SK-N-SH treated with all-trans-retinoic acid at 6 μM for 48 hours (cell line): ENCODE results near the gene USP49.

ENCODE experiments used
- ATAC-seq: fragments of 200-7000 bp; cut with Tn5 transposase; 3 replicates; pipeline ENCODE4 v1.9.1; 2020; ENCODE audit warnings: mild to moderate bottlenecking, moderate library complexity
- ARNTL ChIP-seq: fragments of 450-650 bp; formaldehyde crosslinking; IDR thresholded peaks from 2 replicates; pipeline ENCODE4 v1.5.0; 2020; ENCODE audit warnings: low read depth, mild to moderate bottlenecking, moderate library complexity, borderline replicate concordance
- BACH2 ChIP-seq: fragments of 250-450 bp; sonication (Bioruptor Pico); IDR thresholded peaks from 2 replicates; pipeline ENCODE4 v1.9.0; 2021; ENCODE audit warnings: mild to moderate bottlenecking, borderline replicate concordance
- CREB5 ChIP-seq: fragments of 250-450 bp; sonication (Bioruptor Pico); IDR thresholded peaks from 2 replicates; pipeline ENCODE4 v1.5.1; 2020; ENCODE audit warnings: low read depth, mild to moderate bottlenecking, moderate library complexity
- CSDC2 ChIP-seq: fragments of 250-450 bp; sonication (Bioruptor Pico); IDR thresholded peaks from 2 replicates; pipeline ENCODE4 v1.5.0; 2020; ENCODE audit warnings: mild to moderate bottlenecking, moderate library complexity
- CSRNP3 ChIP-seq: fragments of 250-450 bp; sonication (Bioruptor Pico); IDR thresholded peaks from 2 replicates; pipeline ENCODE4 v1.5.1; 2021; ENCODE audit warnings: mild to moderate bottlenecking, moderate library complexity
- ESRRG ChIP-seq: fragments of 250-450 bp; sonication (Bioruptor Pico); IDR thresholded peaks from 2 replicates; pipeline ENCODE4 v1.6.1; 2021; ENCODE audit warnings: mild to moderate bottlenecking
- GLIS3 ChIP-seq: fragments of 250-450 bp; sonication (Bioruptor Pico); IDR thresholded peaks from 2 replicates; pipeline ENCODE4 v1.5.0; 2020; ENCODE audit warnings: mild to moderate bottlenecking, moderate library complexity
- ISL1 ChIP-seq: fragments of 250-450 bp; sonication (Bioruptor Pico); IDR thresholded peaks from 2 replicates; pipeline ENCODE4 v2.1.2; 2022; ENCODE audit warnings: mild to moderate bottlenecking, moderate library complexity
- OSR1 ChIP-seq: fragments of 250-450 bp; sonication (Bioruptor Pico); IDR thresholded peaks from 2 replicates; pipeline ENCODE4 v1.8.0; 2022; ENCODE audit warnings: moderate library complexity, mild to moderate bottlenecking, inconsistent platforms
- PATZ1 ChIP-seq: fragments of 250-450 bp; sonication (Bioruptor Pico); IDR thresholded peaks from 2 replicates; pipeline ENCODE4 v1.8.0; 2020; ENCODE audit warnings: mild to moderate bottlenecking, moderate library complexity, borderline replicate concordance
- POU6F1 ChIP-seq: fragments of 250-450 bp; sonication (Bioruptor Pico); IDR thresholded peaks from 2 replicates; pipeline ENCODE4 v1.8.0; 2021; ENCODE audit warnings: low read depth, mild to moderate bottlenecking, moderate library complexity, borderline replicate concordance
- PPARA ChIP-seq: fragments of 250-450 bp; sonication (Bioruptor Pico); IDR thresholded peaks from 2 replicates; pipeline ENCODE4 v1.5.0; 2020; ENCODE audit warnings: mild to moderate bottlenecking, borderline replicate concordance
- RARB ChIP-seq: fragments of 250-450 bp; sonication (Bioruptor Pico); IDR thresholded peaks from 2 replicates; pipeline ENCODE4 v1.8.0; 2021; ENCODE audit warnings: mild to moderate bottlenecking, moderate library complexity
- SNAI2 ChIP-seq: fragments of 250-450 bp; sonication (Bioruptor Pico); IDR thresholded peaks from 2 replicates; pipeline ENCODE4 v1.5.0; 2020; ENCODE audit warnings: mild to moderate bottlenecking, moderate library complexity
- TCF4 ChIP-seq: fragments of 250-450 bp; sonication (Bioruptor Pico); IDR thresholded peaks from 2 replicates; pipeline ENCODE4 v1.8.0; 2021; ENCODE audit warnings: mild to moderate bottlenecking, moderate library complexity, borderline replicate concordance
- TOX ChIP-seq: fragments of 250-450 bp; sonication (Bioruptor Pico); IDR thresholded peaks from 2 replicates; pipeline ENCODE4 v1.8.0; 2021; ENCODE audit warnings: mild to moderate bottlenecking, moderate library complexity, borderline replicate concordance
- TSHZ2 ChIP-seq: fragments of 250-450 bp; sonication (Bioruptor Pico); IDR thresholded peaks from 2 replicates; pipeline ENCODE4 v1.5.0; 2020; ENCODE audit warnings: mild to moderate bottlenecking, moderate library complexity
- ZC3H10 ChIP-seq: fragments of 250-450 bp; sonication (Bioruptor Pico); IDR thresholded peaks from 2 replicates; pipeline ENCODE4 v1.5.1; 2021; ENCODE audit warnings: mild to moderate bottlenecking, moderate library complexity
- ZFP3 ChIP-seq: fragments of 250-450 bp; sonication (Bioruptor Pico); IDR thresholded peaks from 2 replicates; pipeline ENCODE4 v1.5.0; 2020; ENCODE audit warnings: mild to moderate bottlenecking, moderate library complexity
- ZFP30 ChIP-seq: fragments of 450-650 bp; formaldehyde crosslinking; IDR thresholded peaks from 2 replicates; pipeline ENCODE4 v1.5.0; 2022; ENCODE audit warnings: mild to moderate bottlenecking, moderate library complexity
- ZNF565 ChIP-seq: fragments of 450-650 bp; formaldehyde crosslinking; conservative IDR thresholded peaks from 2 replicates; pipeline ENCODE4 v1.5.0; 2020; ENCODE audit warnings: low read depth, mild to moderate bottlenecking, moderate library complexity
- ZNF70 ChIP-seq: fragments of 450-650 bp; formaldehyde crosslinking; IDR thresholded peaks from 2 replicates; pipeline ENCODE4 v1.5.0; 2020; ENCODE audit warnings: mild to moderate bottlenecking, moderate library complexity
- ZNF8 ChIP-seq: fragments of 450-650 bp; formaldehyde crosslinking; IDR thresholded peaks from 2 replicates; pipeline ENCODE4 v1.5.0; 2020; ENCODE audit warnings: mild to moderate bottlenecking, moderate library complexity

The USP49 gene

GRCh38 chr6:41878246-41878645, 16.9 kb downstream of the USP49 start:
- ATAC-seq = peak; percentile 70
- TF ChIP-seq ZC3H10 = no peak
- TF ChIP-seq ISL1 (CRISPR knock-in tag) = peak; percentile 49; the same call in 1 of the 2 replicates

- TF ChIP-seq BACH2 (CRISPR knock-in tag) (no peak), RARB (CRISPR knock-in tag) (no peak), CSDC2 (CRISPR knock-in tag) (no peak), TCF4 (CRISPR knock-in tag) (no peak), ZFP3 (CRISPR knock-in tag) (no peak), ISL1 (CRISPR knock-in tag) (no peak), CREB5 (CRISPR knock-in tag) (no peak), POU6F1 (no peak), OSR1 (no peak), SNAI2 (no peak), ZFP30 (CRISPR knock-in tag) (no peak), ZC3H10 (no peak), CSRNP3 (CRISPR knock-in tag) (no peak), PATZ1 (CRISPR knock-in tag) (no peak), TSHZ2 (CRISPR knock-in tag) (no peak), ZNF70 (no peak), PPARA (CRISPR knock-in tag) (no peak), GLIS3 (CRISPR knock-in tag) (no peak), ZNF8 (CRISPR knock-in tag) (no peak)
- ATAC-seq = no peak
These were observed 18.0 kb downstream of the USP49 start for GRCh38 chr6:41877051-41877680.

- ATAC-seq = no peak
- TF ChIP-seq TOX (no peak), CREB5 (CRISPR knock-in tag) (no peak), RARB (CRISPR knock-in tag) (no peak), POU6F1 (no peak), CSDC2 (CRISPR knock-in tag) (no peak), ZC3H10 (no peak), ZFP30 (CRISPR knock-in tag) (no peak), PPARA (CRISPR knock-in tag) (no peak), ZNF565 (CRISPR knock-in tag) (no peak), ZFP3 (CRISPR knock-in tag) (no peak), ESRRG (CRISPR knock-in tag) (no peak), ARNTL (CRISPR knock-in tag) (no peak), ZNF8 (CRISPR knock-in tag) (no peak), CSRNP3 (CRISPR knock-in tag) (no peak)
These were observed 20.4 kb downstream of the USP49 start for GRCh38 chr6:41874741-41875140.
